GM19467 (cell line): Measurements from ENCODE around the gene PRXL2A.

Experiments used
- ATAC-seq: cut with Tn5 transposase; IDR thresholded peaks from one replicate; pipeline ENCODE4 v1.9.1; 2021; ENCODE audit warnings: mild to moderate bottlenecking, moderate library complexity; ENCODE audit not compliant: unreplicated experiment

PRXL2A gene

GRCh38 chr10:80443531-80443974, 35.2 kb downstream of the PRXL2A start:
- ATAC-seq, result no peak

- ATAC-seq, result no peak
Measured at GRCh38 chr10:80444124-80444523, 35.8 kb downstream of the PRXL2A start.

GRCh38 chr10:80444646-80445319, 36.4 kb downstream of the PRXL2A start:
- peak; percentile 69 for ATAC-seq

- no peak for ATAC-seq
Measured at GRCh38 chr10:80447436-80448190, 39.3 kb downstream of the PRXL2A start.

- ATAC-seq, result no peak
Measured at GRCh38 chr10:80448209-80448942, 40.0 kb downstream of the PRXL2A start.

- ATAC-seq, result no peak
Measured at GRCh38 chr10:80449520-80449919, 41.2 kb downstream of the PRXL2A start.

GRCh38 chr10:80451132-80451531, 42.8 kb downstream of the PRXL2A start:
- ATAC-seq, result no peak

- no peak for ATAC-seq
Measured at GRCh38 chr10:80452069-80452468, 43.7 kb downstream of the PRXL2A start.

- ATAC-seq, result no peak
Measured at GRCh38 chr10:80452640-80453039, 44.3 kb downstream of the PRXL2A start.

GRCh38 chr10:80453056-80453841, 44.9 kb downstream of the PRXL2A start:
- ATAC-seq, result no peak

GRCh38 chr10:80453842-80454512, 45.6 kb downstream of the PRXL2A start, which contains the start of gene TSPAN14:
TSS of gene TSPAN14 (plus strand) at chr10:80454310. CDS start at chr10:80489234, 34,924 bp downstream.
- ATAC-seq, result peak; percentile 61

- peak; percentile 19 for ATAC-seq
Measured at GRCh38 chr10:80454513-80455460, 46.4 kb downstream of the PRXL2A start.

GRCh38 chr10:80455461-80456349, 47.4 kb downstream of the PRXL2A start:
- no peak for ATAC-seq

- ATAC-seq, result no peak
Measured at GRCh38 chr10:80457554-80458262, 49.4 kb downstream of the PRXL2A start.

GRCh38 chr10:80458263-80458625, 49.9 kb downstream of the PRXL2A start:
- ATAC-seq, result no peak

- no peak for ATAC-seq
Measured at GRCh38 chr10:80458638-80459037, 50.3 kb downstream of the PRXL2A start.

- peak; percentile 49 for ATAC-seq
Measured at GRCh38 chr10:80459047-80459865, 50.9 kb downstream of the PRXL2A start.
